ENCODE data around the gene PPP2R2D.

PPP2R2D gene

DNA sequence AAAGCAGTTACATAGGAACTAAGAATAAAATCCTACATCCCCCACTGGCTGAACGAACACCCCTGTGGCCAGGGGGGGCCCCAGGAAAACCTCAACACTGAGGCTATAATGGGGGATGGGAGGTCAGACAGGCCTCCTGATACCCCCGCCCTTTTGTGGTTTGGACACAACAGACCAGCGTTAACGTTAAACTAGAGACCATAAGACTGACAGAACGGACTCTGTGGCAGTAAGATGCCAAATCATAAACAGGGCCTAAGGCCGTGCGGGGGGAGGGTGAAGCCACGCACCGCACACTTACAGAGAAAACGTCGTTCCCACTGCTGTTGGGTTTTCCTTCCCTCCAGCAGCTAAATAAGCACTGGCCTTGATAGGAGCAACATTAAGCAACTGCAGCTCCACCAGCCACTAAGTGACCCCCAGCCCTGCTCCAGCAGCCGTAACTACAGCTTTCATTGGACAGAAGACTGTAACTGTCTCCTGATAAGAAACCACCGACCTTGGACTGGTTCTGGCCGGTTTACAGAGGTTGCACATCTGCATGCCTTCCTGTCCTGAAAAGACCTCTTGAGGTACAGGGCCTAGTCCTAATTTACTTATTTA, 3.4 kb upstream of the PPP2R2D start:
- Histone ChIP-seq H3K36me3 (ENCODE audit: insufficient read depth, low read length) (no peaks in the 10 kb centered on the region), H3K4me2 (ENCODE audit: low read depth, low read length, poor library complexity, severe bottlenecking) (peak overlapping the region; percentile 86), H3K4me1 (ENCODE audit: insufficient read depth, low read length, poor library complexity, severe bottlenecking) (peaks cover 58% of the 10 kb centered on the region), H3K9ac (ENCODE audit: low read depth, low read length, poor library complexity, severe bottlenecking) (peak overlapping the region; percentile 61), H2AFZ (ENCODE audit: low read length) (peak overlapping the region; percentile 66), H3K27me3 (ENCODE audit: insufficient read depth, low read length, poor library complexity, severe bottlenecking) (no peaks in the 10 kb centered on the region), H3F3A (ENCODE audit: low read depth) (peaks cover 8% of the 10 kb centered on the region; the same call in 1 of the 2 replicates), H3K79me2 (ENCODE audit: insufficient read depth, low read length) (peaks cover 14% of the 10 kb centered on the region), H3K4me3 (ENCODE audit: low read length, poor library complexity, severe bottlenecking) (peak overlapping the region; percentile 63), H3K9me3 (ENCODE audit: insufficient read depth, low read depth, low read length) (no peaks in the 10 kb centered on the region), H3K9me2 (replicated peaks; ENCODE audit: low read depth, low read length) (no peaks in the 10 kb centered on the region), H4K20me1 (ENCODE audit: insufficient read depth, low read length, poor library complexity, severe bottlenecking) (peaks cover 10% of the 10 kb centered on the region)
- TF ChIP-seq, protein P1, sequence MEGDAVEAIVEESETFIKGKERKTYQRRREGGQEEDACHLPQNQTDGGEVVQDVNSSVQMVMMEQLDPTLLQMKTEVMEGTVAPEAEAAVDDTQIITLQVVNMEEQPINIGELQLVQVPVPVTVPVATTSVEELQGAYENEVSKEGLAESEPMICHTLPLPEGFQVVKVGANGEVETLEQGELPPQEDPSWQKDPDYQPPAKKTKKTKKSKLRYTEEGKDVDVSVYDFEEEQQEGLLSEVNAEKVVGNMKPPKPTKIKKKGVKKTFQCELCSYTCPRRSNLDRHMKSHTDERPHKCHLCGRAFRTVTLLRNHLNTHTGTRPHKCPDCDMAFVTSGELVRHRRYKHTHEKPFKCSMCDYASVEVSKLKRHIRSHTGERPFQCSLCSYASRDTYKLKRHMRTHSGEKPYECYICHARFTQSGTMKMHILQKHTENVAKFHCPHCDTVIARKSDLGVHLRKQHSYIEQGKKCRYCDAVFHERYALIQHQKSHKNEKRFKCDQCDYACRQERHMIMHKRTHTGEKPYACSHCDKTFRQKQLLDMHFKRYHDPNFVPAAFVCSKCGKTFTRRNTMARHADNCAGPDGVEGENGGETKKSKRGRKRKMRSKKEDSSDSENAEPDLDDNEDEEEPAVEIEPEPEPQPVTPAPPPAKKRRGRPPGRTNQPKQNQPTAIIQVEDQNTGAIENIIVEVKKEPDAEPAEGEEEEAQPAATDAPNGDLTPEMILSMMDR (conservative IDR thresholded peaks at IDR 0.05; ENCODE audit: low read length) = no peak
- no peak for TF ChIP-seq EZH2phosphoT487 (IDR thresholded peaks at IDR 0.05; ENCODE audit: borderline replicate concordance)

DNA sequence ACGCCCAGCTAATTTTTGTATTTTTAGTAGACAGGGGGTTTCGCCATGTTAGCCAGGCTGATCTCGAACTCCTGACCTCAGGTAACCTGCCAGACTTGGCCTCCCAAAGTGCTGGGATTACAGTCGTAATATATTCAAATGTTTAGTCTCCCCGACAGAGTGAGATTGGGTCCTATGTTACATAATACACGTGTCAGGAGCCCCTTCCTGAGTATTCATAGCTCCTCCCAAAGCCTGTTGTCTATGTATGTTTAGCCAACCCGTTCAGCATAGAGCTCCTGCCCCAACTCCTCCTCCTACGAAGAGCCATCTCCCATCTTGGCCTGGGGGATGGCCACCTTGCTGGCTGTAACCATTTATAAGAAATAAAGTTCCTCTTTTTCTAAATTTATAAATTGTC, 2.7 kb upstream of the PPP2R2D start:
- peaks cover 21% of the 10 kb centered on the region for H3K79me2 ChIP-seq (ENCODE audit: insufficient read depth, low read length)
- H4K20me1 ChIP-seq (ENCODE audit: insufficient read depth, low read length, poor library complexity, severe bottlenecking) = peaks cover 17% of the 10 kb centered on the region
- H3K9ac ChIP-seq (ENCODE audit: low read depth, low read length, poor library complexity, severe bottlenecking) = no peak overlapping the region
- H2AFZ ChIP-seq (ENCODE audit: low read length) = no peak overlapping the region
- no peaks in the 10 kb centered on the region for H3K36me3 ChIP-seq (ENCODE audit: insufficient read depth, low read length)
- no peaks in the 10 kb centered on the region for H3K9me2 ChIP-seq (replicated peaks; ENCODE audit: low read depth, low read length)
- TF ChIP-seq, protein P1 (conservative IDR thresholded peaks at IDR 0.05; ENCODE audit: low read length) = no peak
- TF ChIP-seq EZH2phosphoT487 (IDR thresholded peaks at IDR 0.05; ENCODE audit: borderline replicate concordance) = no peak
- H3F3A ChIP-seq (ENCODE audit: low read depth) = peaks cover 8% of the 10 kb centered on the region; the same call in 1 of the 2 replicates
- H3K27me3 ChIP-seq (ENCODE audit: insufficient read depth, low read length, poor library complexity, severe bottlenecking) = no peaks in the 10 kb centered on the region
- peak overlapping the region; percentile 86 for H3K4me2 ChIP-seq (ENCODE audit: low read depth, low read length, poor library complexity, severe bottlenecking)
- peak overlapping the region; percentile 63 for H3K4me3 ChIP-seq (ENCODE audit: low read length, poor library complexity, severe bottlenecking)
- peaks cover 62% of the 10 kb centered on the region for H3K4me1 ChIP-seq (ENCODE audit: insufficient read depth, low read length, poor library complexity, severe bottlenecking)
- no peaks in the 10 kb centered on the region for H3K9me3 ChIP-seq (ENCODE audit: insufficient read depth, low read depth, low read length)

DNA sequence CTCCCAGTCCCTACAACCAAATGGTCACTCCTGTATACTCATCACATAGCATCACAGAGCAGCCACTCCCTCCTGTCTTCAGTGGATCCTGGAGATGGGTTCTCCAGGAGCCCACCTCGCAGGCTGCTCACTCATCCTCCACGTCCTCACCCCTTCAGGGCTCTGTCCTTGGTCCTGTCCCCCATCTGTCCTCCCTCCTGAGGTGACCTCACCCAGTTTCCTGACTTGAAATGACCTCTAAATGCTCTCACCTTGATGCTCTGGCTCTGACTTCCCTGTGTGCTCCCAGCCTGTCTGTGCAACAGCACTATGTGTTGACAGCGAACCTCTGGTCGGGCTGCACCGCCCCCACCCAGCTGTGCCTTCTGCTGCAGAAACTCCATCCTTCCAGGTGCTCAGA, 2.1 kb upstream of the PPP2R2D start:
- no peaks in the 10 kb centered on the region for H3K9me3 ChIP-seq (ENCODE audit: insufficient read depth, low read depth, low read length)
- H3K9ac ChIP-seq (ENCODE audit: low read depth, low read length, poor library complexity, severe bottlenecking) = no peak overlapping the region
- H3K79me2 ChIP-seq (ENCODE audit: insufficient read depth, low read length) = peaks cover 27% of the 10 kb centered on the region
- no peaks in the 10 kb centered on the region for H3K27me3 ChIP-seq (ENCODE audit: insufficient read depth, low read length, poor library complexity, severe bottlenecking)
- peaks cover 23% of the 10 kb centered on the region for H4K20me1 ChIP-seq (ENCODE audit: insufficient read depth, low read length, poor library complexity, severe bottlenecking)
- H3K36me3 ChIP-seq (ENCODE audit: insufficient read depth, low read length) = no peaks in the 10 kb centered on the region
- no peaks in the 10 kb centered on the region for H3K9me2 ChIP-seq (replicated peaks; ENCODE audit: low read depth, low read length)
- peak overlapping the region; percentile 86 for H3K4me2 ChIP-seq (ENCODE audit: low read depth, low read length, poor library complexity, severe bottlenecking)
- no peak overlapping the region for H3K4me3 ChIP-seq (ENCODE audit: low read length, poor library complexity, severe bottlenecking)
- H3F3A ChIP-seq (ENCODE audit: low read depth) = peaks cover 8% of the 10 kb centered on the region; the same call in 1 of the 2 replicates
- H2AFZ ChIP-seq (ENCODE audit: low read length) = no peak overlapping the region
- TF ChIP-seq, protein P1 (conservative IDR thresholded peaks at IDR 0.05; ENCODE audit: low read length) = no peak
- no peak for TF ChIP-seq EZH2phosphoT487 (IDR thresholded peaks at IDR 0.05; ENCODE audit: borderline replicate concordance)
- H3K4me1 ChIP-seq (ENCODE audit: insufficient read depth, low read length, poor library complexity, severe bottlenecking) = peaks cover 69% of the 10 kb centered on the region
